CD4-positive, alpha-beta T cell treated with Interleukin-1 beta for 1 hour (primary cell): Measurements from ENCODE around the gene INTS1.
A peak's percentile ranks its signal among the peaks of the same experiment; 100 is the strongest.
"Not testable (repeated sequence)": the region's sequence is repeated elsewhere in the genome, so short reads cannot be mapped to it uniquely, and the experiment has no call there.

ENCODE experiments used
- DNase-seq, 2 donors: peaks; one replicate each; pipeline ENCODE4 v3.0.0-alpha.2; 2020 to 2022

Gene INTS1

GRCh38 chr7:1529383-1530116 is 25.4 kb upstream of the INTS1 start:
- DNase-seq: no peak

- no peak for DNase-seq
Measured at GRCh38 chr7:1526271-1526754, 22.1 kb upstream of the INTS1 start.

- no peak for DNase-seq
Measured at GRCh38 chr7:1525409-1525808, 21.2 kb upstream of the INTS1 start.

GRCh38 chr7:1523844-1524243 is 19.7 kb upstream of the INTS1 start:
- DNase-seq: no peak

GRCh38 chr7:1523208-1523607 is 19.0 kb upstream of the INTS1 start:
- DNase-seq: no peak

GRCh38 chr7:1521456-1521855 is 17.3 kb upstream of the INTS1 start:
- DNase-seq: no peak

- DNase-seq: no peak
Measured at GRCh38 chr7:1520539-1521234, 16.5 kb upstream of the INTS1 start.

GRCh38 chr7:1519322-1519922 is 15.2 kb upstream of the INTS1 start:
- DNase-seq: not testable (repeated sequence)

- no peak for DNase-seq
Measured at GRCh38 chr7:1516586-1517251, 12.5 kb upstream of the INTS1 start.

- not testable (repeated sequence) for DNase-seq
Measured at GRCh38 chr7:1515509-1515967, 11.3 kb upstream of the INTS1 start.

- DNase-seq: no peak
Measured at GRCh38 chr7:1514995-1515401, 10.8 kb upstream of the INTS1 start.

- DNase-seq: no peak
Measured at GRCh38 chr7:1514407-1514806, 10.2 kb upstream of the INTS1 start.

GRCh38 chr7:1513657-1514095 is 9.5 kb upstream of the INTS1 start:
- DNase-seq: no peak

- peak; percentile 48 to 70 for DNase-seq
Measured at GRCh38 chr7:1512781-1513656, 8.8 kb upstream of the INTS1 start.

GRCh38 chr7:1511444-1512422 is 7.5 kb upstream of the INTS1 start:
- DNase-seq: no peak

- DNase-seq: peak in 1 of 2 donors; percentile 23
Measured at GRCh38 chr7:1510780-1511154, 6.6 kb upstream of the INTS1 start.

- DNase-seq: no peak
Measured at GRCh38 chr7:1509226-1509625, 5.0 kb upstream of the INTS1 start.

- DNase-seq: no peak
Measured at GRCh38 chr7:1508277-1508758, 4.1 kb upstream of the INTS1 start.

- no peak for DNase-seq
Measured at GRCh38 chr7:1505731-1506550, 1.8 kb upstream of the INTS1 start.

GRCh38 chr7:1503390-1503789 is 799 bp downstream of the INTS1 start:
- no peak for DNase-seq
